Measurements from ENCODE around the gene SPEM3. TPM values are rescaled to one million over a fixed set of nuclear protein-coding genes. Genes with fewer than 3 reads are reported as not detected.

SPEM3 gene
- total and polyA plus RNA-seq, 10 of the 15 experiments (the other 5 are each of a cell fraction or from before 2014, with no cell fraction given) = not detected

GRCh38 chr17:7437950-7438614 is 9.4 kb downstream of the SPEM3 start:
- FAIRE-seq = no peak
- Histone ChIP-seq H2AFZ (ENCODE audit: control insufficient read depth, low read depth, low read length) (no peak overlapping the region), H3K4me1 (ENCODE audit: control insufficient read depth, insufficient read depth, low read length) (peaks cover 29% of the 10 kb centered on the region), H3K9me3 (replicated peaks; ENCODE audit: control insufficient read depth, insufficient read depth, low read length) (no peaks in the 10 kb centered on the region), H3K79me2 (ENCODE audit: control insufficient read depth, insufficient read depth, low read length) (peaks cover 6% of the 10 kb centered on the region), H3K27ac (ENCODE audit: control insufficient read depth, insufficient read depth) (no peak overlapping the region), H4K20me1 (ENCODE audit: control insufficient read depth, insufficient read depth) (no peaks in the 10 kb centered on the region), H3K27me3 (replicated peaks in 1 of 2; ENCODE audit: control insufficient read depth in 2 of 2, insufficient read depth in 2 of 2, low read length in 1 of 2) (peaks cover 0 to 4% of the 10 kb centered on the region in 2 experiments; a peak in 2 of 4 replicates), H3K4me3 (peak overlapping the region; percentile 97), H3K4me2 (ENCODE audit: control insufficient read depth, insufficient read depth) (peak overlapping the region; percentile 78), H3K9ac (ENCODE audit: control insufficient read depth, insufficient read depth, low read length) (peak overlapping the region; percentile 13; the same call in 1 of the 2 replicates), H3K36me3 (ENCODE audit: control insufficient read depth in 2 of 2, insufficient read depth in 2 of 2, low read length in 1 of 2) (no peaks in the 10 kb centered on the region)
- intact Hi-C loops (cut with micrococcal nuclease; ENCODE audit: unreplicated experiment) = loop anchor here (5.0 to 10.0 kb wide), 4 partner anchors 36 to 393 kb away; partner anchors contain the start of genes KCTD11, SENP3, SLC16A11 and TMEM256
- in situ Hi-C loops (cut with MboI) = no loop called here
- POLR2A ChIA-PET = interaction anchor here (0.7 to 8.2 kb wide), 4 partner anchors 41 to 85 kb away, joined by 3 to 63 read pairs (median 4); partner anchors contain the start of genes POLR2A and ZBTB4
- WGBS (ENCODE audit: insufficient coverage, insufficient replicate concordance, low lambda C conversion rate, missing lambda C conversion rate) = 30% methylated on average over 28 of the region's 48 CpGs
- TF ChIP-seq IRF4 (IDR thresholded peaks at IDR 0.05; ENCODE audit: low read depth, low read length) (no peak), CBX5 (IDR thresholded peaks at IDR 0.05; ENCODE audit: low read depth) (no peak), SRF (IDR thresholded peaks at IDR 0.05; ENCODE audit: low read depth in 2 of 2, low read length in 2 of 2) (no peak), EGR1 (IDR thresholded peaks at IDR 0.05; ENCODE audit: borderline replicate concordance in 1 of 2, low read depth in 2 of 2, low read length in 2 of 2) (peak in 1 of 2 experiments; percentile 33; a peak in 1 of 3 replicates), BACH1 (IDR thresholded peaks at IDR 0.05; ENCODE audit: borderline replicate concordance) (peak; percentile 20; the same call in 1 of the 2 replicates), CHD4 (IDR thresholded peaks at IDR 0.05) (no peak), RELB (IDR thresholded peaks at IDR 0.05; ENCODE audit: low read depth) (no peak), JUNB (IDR thresholded peaks at IDR 0.05) (no peak)
- TF ChIP-seq, protein P1, sequence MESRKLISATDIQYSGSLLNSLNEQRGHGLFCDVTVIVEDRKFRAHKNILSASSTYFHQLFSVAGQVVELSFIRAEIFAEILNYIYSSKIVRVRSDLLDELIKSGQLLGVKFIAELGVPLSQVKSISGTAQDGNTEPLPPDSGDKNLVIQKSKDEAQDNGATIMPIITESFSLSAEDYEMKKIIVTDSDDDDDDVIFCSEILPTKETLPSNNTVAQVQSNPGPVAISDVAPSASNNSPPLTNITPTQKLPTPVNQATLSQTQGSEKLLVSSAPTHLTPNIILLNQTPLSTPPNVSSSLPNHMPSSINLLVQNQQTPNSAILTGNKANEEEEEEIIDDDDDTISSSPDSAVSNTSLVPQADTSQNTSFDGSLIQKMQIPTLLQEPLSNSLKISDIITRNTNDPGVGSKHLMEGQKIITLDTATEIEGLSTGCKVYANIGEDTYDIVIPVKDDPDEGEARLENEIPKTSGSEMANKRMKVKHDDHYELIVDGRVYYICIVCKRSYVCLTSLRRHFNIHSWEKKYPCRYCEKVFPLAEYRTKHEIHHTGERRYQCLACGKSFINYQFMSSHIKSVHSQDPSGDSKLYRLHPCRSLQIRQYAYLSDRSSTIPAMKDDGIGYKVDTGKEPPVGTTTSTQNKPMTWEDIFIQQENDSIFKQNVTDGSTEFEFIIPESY (IDR thresholded peaks at IDR 0.05) = 0 out of 2 replicates have a peak, but pooled peaks have one; percentile 7
- CTCF ChIA-PET = interaction anchor here (0.6 to 1.4 kb wide), 4 partner anchors 67 to 249 kb away, joined by 4 read pairs; partner anchors contain the start of gene TP53
- no peak for DNase-seq (ENCODE audit: low read depth, low spot score)
- no TSS peak for BruUV-seq (replicated peaks)
- no peak for ATAC-seq
- RAD21 ChIA-PET (ENCODE audit: unreplicated experiment) = interaction anchor here (0.8 to 1.6 kb wide), 3 partner anchors 44 to 122 kb away, joined by 3 to 7 read pairs (median 5); partner anchors contain the start of genes PLSCR3 and POLR2A
- SMC1A ChIA-PET (ENCODE audit: uncharacterized antibody, unreplicated experiment) = interaction anchor here (0.6 to 1.3 kb wide), 2 partner anchors 84 to 123 kb away, joined by 3 to 5 read pairs; no protein-coding TSS in a partner anchor

All from GM12878 (cell line).